ENCODE data around the gene ATP7B.

DNA sequence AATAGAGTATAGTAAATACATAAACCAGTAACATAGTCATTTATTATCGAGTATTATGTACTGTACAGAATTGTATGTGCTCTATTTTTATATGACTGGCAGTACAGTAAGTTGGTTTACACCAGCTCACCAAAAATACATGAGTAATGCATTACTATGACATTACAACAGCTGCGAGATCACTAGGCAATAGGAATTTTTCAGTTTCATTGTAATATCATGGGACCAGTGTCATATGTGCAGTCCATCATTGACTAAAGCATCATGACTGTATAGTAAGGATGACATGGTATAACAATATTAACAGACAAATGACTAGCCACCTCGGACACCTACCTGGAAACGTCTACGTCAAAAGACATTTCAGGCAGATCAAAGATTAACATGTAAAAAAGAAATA is 33.6 kb downstream of the ATP7B start:
- no peak for TF ChIP-seq CTCF (IDR thresholded peaks at IDR 0.05)
- TF ChIP-seq ZFX (IDR thresholded peaks at IDR 0.05; ENCODE audit: borderline replicate concordance): no peak
